Occipital lobe (tissue), 2 donors: Measurements from ENCODE around the gene TBC1D22A. TPM values are rescaled to one million over a fixed set of nuclear protein-coding genes. Genes with fewer than 3 reads are reported as not detected.

Experiments used
- DNase-seq: peaks from one replicate; lab custom pipeline; 2025; lab: John Stamatoyannopoulos, UW
- total RNA-seq: library from RNA; depleted of rRNA; stranded (reverse); fragments of >200 nt; gene quantifications from one replicate; pipeline ENCODE4 v1.2.3, GENCODE V29; 2014

Gene TBC1D22A
- total RNA-seq, 1 donor from 2014 or later: 4.5 TPM

- DNase-seq: no peak
Measured at GRCh38 chr22:46752988-46753310, 9.5 kb upstream of the TBC1D22A start.

- DNase-seq: no peak
Measured at GRCh38 chr22:46753360-46753759, 9.1 kb upstream of the TBC1D22A start.

GRCh38 chr22:46753761-46754109 is 8.7 kb upstream of the TBC1D22A start:
- DNase-seq: no peak

- no peak for DNase-seq
Measured at GRCh38 chr22:46754110-46754799, 8.2 kb upstream of the TBC1D22A start.

GRCh38 chr22:46754826-46755225 is 7.6 kb upstream of the TBC1D22A start:
- DNase-seq: no peak

GRCh38 chr22:46755525-46755924 is 6.9 kb upstream of the TBC1D22A start:
- DNase-seq: no peak

GRCh38 chr22:46756097-46756496 is 6.4 kb upstream of the TBC1D22A start:
- DNase-seq: no peak

GRCh38 chr22:46757104-46757503 is 5.3 kb upstream of the TBC1D22A start:
- no peak for DNase-seq

GRCh38 chr22:46758121-46758520 is 4.3 kb upstream of the TBC1D22A start:
- DNase-seq: no peak

GRCh38 chr22:46758867-46759290 is 3.6 kb upstream of the TBC1D22A start:
- DNase-seq: no peak

- DNase-seq: no peak
Measured at GRCh38 chr22:46761017-46761416, 1.4 kb upstream of the TBC1D22A start.

GRCh38 chr22:46761539-46762237 is 762 bp upstream of the TBC1D22A start:
- DNase-seq: no peak

GRCh38 chr22:46763051-46763705 is 728 bp downstream of the TBC1D22A start:
- no peak for DNase-seq

GRCh38 chr22:46764140-46764680 is 1.8 kb downstream of the TBC1D22A start:
- no peak for DNase-seq

GRCh38 chr22:46764779-46765485 is 2.5 kb downstream of the TBC1D22A start:
- no peak for DNase-seq

- DNase-seq: no peak
Measured at GRCh38 chr22:46766611-46767010, 4.2 kb downstream of the TBC1D22A start.

GRCh38 chr22:46767249-46767985 is 5.0 kb downstream of the TBC1D22A start:
- DNase-seq: no peak

- no peak for DNase-seq
Measured at GRCh38 chr22:46769191-46769675, 6.8 kb downstream of the TBC1D22A start.

- no peak for DNase-seq
Measured at GRCh38 chr22:46769706-46770105, 7.3 kb downstream of the TBC1D22A start.

GRCh38 chr22:46770151-46770641 is 7.7 kb downstream of the TBC1D22A start:
- DNase-seq: no peak

GRCh38 chr22:46770726-46771125 is 8.3 kb downstream of the TBC1D22A start:
- DNase-seq: no peak
